Liver (tissue), 9 donors: ENCODE data around the gene MSMB. TPM values are rescaled to one million over a fixed set of nuclear protein-coding genes. Genes with fewer than 3 reads are reported as not detected.

Experiments used
- DNase-seq: peaks from one replicate; pipeline ENCODE4 v3.0.0-alpha.2; 2017; ENCODE audit warnings: low spot score
- H3K27ac ChIP-seq, 2 donors: one replicate each; pipeline ENCODE4 v1.7.0; 2013; ENCODE audit warnings: inconsistent platforms in 2 of 2, low read length in 2 of 2, control low read depth in 1 of 2, low read depth in 1 of 2, mild to moderate bottlenecking in 1 of 2
- H3K27me3 ChIP-seq, 4 donors: one replicate each; pipeline versions ENCODE4 v1.6.1 to v1.7.0; 2013; ENCODE audit warnings: low read length in 3 of 4, inconsistent platforms in 1 of 4, mild to moderate bottlenecking in 1 of 4, moderate library complexity in 1 of 4; ENCODE audit not compliant: control insufficient read depth in 4 of 4, insufficient read depth in 4 of 4
- H3K36me3 ChIP-seq, 4 donors: one replicate each; pipeline versions ENCODE4 v1.6.1 to v1.7.0; 2013; ENCODE audit warnings: low read length in 3 of 4, mild to moderate bottlenecking in 3 of 4, low read depth in 1 of 4, moderate library complexity in 1 of 4; ENCODE audit not compliant: control insufficient read depth in 4 of 4, insufficient read depth in 3 of 4
- H3K4me1 ChIP-seq, 4 donors: one replicate each; pipeline versions ENCODE4 v1.6.1 to v1.7.0; 2013; ENCODE audit warnings: low read length in 3 of 4, mild to moderate bottlenecking in 3 of 4, moderate library complexity in 1 of 4; ENCODE audit not compliant: control insufficient read depth in 4 of 4, insufficient read depth in 4 of 4
- H3K4me3 ChIP-seq, 3 donors: one replicate each; pipeline versions ENCODE4 v1.6.1 to v1.7.0; 2013; ENCODE audit warnings: low read length in 3 of 3, control low read depth in 1 of 3, low read depth in 1 of 3, mild to moderate bottlenecking in 1 of 3
- H3K9ac ChIP-seq, 2 donors: one replicate each; pipeline ENCODE4 v1.7.0; 2013; ENCODE audit warnings: low read length in 2 of 2, mild to moderate bottlenecking in 2 of 2, moderate library complexity in 2 of 2, control low read depth in 1 of 2, low read depth in 1 of 2
- H3K9me3 ChIP-seq, 4 donors: one replicate each; pipeline versions ENCODE4 v1.6.1 to v1.7.0; 2013; ENCODE audit warnings: low read length in 3 of 4; ENCODE audit not compliant: control insufficient read depth in 4 of 4
- ATF3 ChIP-seq: IDR thresholded peaks from 2 replicates; pipeline ENCODE4 v1.6.1; 2016; ENCODE audit warnings: antibody characterized with exemption
- CTCF ChIP-seq: fragments of 150-350 bp; IDR thresholded peaks from 2 replicates; pipeline ENCODE4 v1.5.1; 2017; ENCODE audit warnings: improper control_type of control experiment, low read depth, low read length; ENCODE audit not compliant: missing input control
- EGR1 ChIP-seq, 2 donors: IDR thresholded peaks; 2 replicates each; pipeline ENCODE4 v1.6.1; 2016 to 2018; ENCODE audit warnings: antibody characterized with exemption in 2 of 2, low read depth in 2 of 2
- FOXA2 ChIP-seq: IDR thresholded peaks from 2 replicates; pipeline ENCODE4 v1.6.1; 2016; ENCODE audit warnings: antibody characterized with exemption
- GABPA ChIP-seq, 2 donors: IDR thresholded peaks in 1 of 2; conservative IDR thresholded peaks in 1 of 2; 2 replicates each; pipeline ENCODE4 v1.6.1; 2016; ENCODE audit warnings: antibody characterized with exemption in 2 of 2, mild to moderate bottlenecking in 1 of 2, moderate library complexity in 1 of 2
- HNF4A ChIP-seq, 2 donors: conservative IDR thresholded peaks; 2 replicates each; pipeline ENCODE4 v1.6.1; 2016; ENCODE audit warnings: antibody characterized with exemption in 2 of 2, mild to moderate bottlenecking in 2 of 2
- HNF4G ChIP-seq: IDR thresholded peaks from 2 replicates; pipeline ENCODE4 v1.6.1; 2016; ENCODE audit warnings: antibody characterized with exemption
- JUND ChIP-seq, 2 donors: IDR thresholded peaks; 2 replicates each; pipeline ENCODE4 v1.6.1; 2016; ENCODE audit warnings: antibody characterized with exemption in 2 of 2
- NR2F2 ChIP-seq: IDR thresholded peaks from 2 replicates; pipeline ENCODE4 v1.6.1; 2016; ENCODE audit warnings: antibody characterized with exemption
- RAD21 ChIP-seq, 2 donors: IDR thresholded peaks; 2 replicates each; pipeline ENCODE4 v1.6.1; 2016; ENCODE audit warnings: antibody characterized with exemption in 2 of 2, mild to moderate bottlenecking in 2 of 2
- RXRA ChIP-seq, 2 donors: IDR thresholded peaks; 2 replicates each; pipeline ENCODE4 v1.6.1; 2017 to 2018; ENCODE audit warnings: antibody characterized with exemption in 2 of 2, mild to moderate bottlenecking in 1 of 2
- SP1 ChIP-seq: IDR thresholded peaks from 2 replicates; pipeline ENCODE4 v1.6.1; 2018; ENCODE audit warnings: antibody characterized with exemption, mild to moderate bottlenecking
- TAF1 ChIP-seq: conservative IDR thresholded peaks from 2 replicates; pipeline ENCODE4 v1.6.1; 2016; ENCODE audit warnings: antibody characterized with exemption, mild to moderate bottlenecking
- YY1 ChIP-seq: IDR thresholded peaks from 2 replicates; pipeline ENCODE4 v1.6.1; 2016; ENCODE audit warnings: antibody characterized with exemption, mild to moderate bottlenecking
- WGBS: extraction: QIAGEN DNeasy Blood & Tissue Kit; methylation state at CpG from one replicate; pipeline ENCODE4 v1.1.7; 2013; 5-methylcytosine and 5-hydroxymethylcytosine counted together
- polyA plus RNA-seq, 2 donors: library from polyadenylated mRNA; stranded (reverse) in 1 of 2; unstranded in 1 of 2; fragments of 200-250 nt in 1 of 2; fragments of >200 nt in 1 of 2; fragmentation: Nextera tagmentation in 1 of 2; extraction: Ambion mirVana in 1 of 2; gene quantifications; one replicate each; pipeline versions ENCODE4 v1.2.1 to v1.2.3, GENCODE V29; 2013 to 2015
- total RNA-seq, 2 donors: library from RNA; depleted of rRNA; stranded (reverse); fragments of >200 nt; gene quantifications; one replicate each; pipeline ENCODE4 v1.2.3, GENCODE V29; 2014
- TF ChIP-seq, protein P1 (sequence below): IDR thresholded peaks from 2 replicates; pipeline ENCODE4 v1.6.1; 2016; ENCODE audit warnings: antibody characterized with exemption
- donor health status: healthy.
- donor health status: healthy.
- donor health status: healthy.
- donor health status: healthy.
- donor health status: healthy.

Gene MSMB
- total and polyA plus RNA-seq, 4 donors, result not detected

GRCh38 chr10:46079831-46080585 lies 33.9 kb upstream of the MSMB start:
- no peak for TF ChIP-seq CTCF
- TF ChIP-seq TAF1, result no peak
- Histone ChIP-seq H3K4me1 (no peaks in the 10 kb centered on the region), H3K9ac (no peak overlapping the region), H3K27me3 (no peaks in the 10 kb centered on the region), H3K27ac (no peak overlapping the region), H3K36me3 (no peaks in the 10 kb centered on the region), H3K4me3 (no peak overlapping the region), H3K9me3 (no peaks in the 10 kb centered on the region)
- WGBS, result 74% methylated on average over 4 of the region's 4 CpGs
- no peak for DNase-seq

GRCh38 chr10:46077731-46078413 lies 31.8 kb upstream of the MSMB start:
- no peak overlapping the region for H3K9ac ChIP-seq
- no peak overlapping the region for H3K4me3 ChIP-seq
- TF ChIP-seq FOXA2 (no peak), HNF4G (no peak), RXRA (IDR thresholded peaks at IDR 0.05) (no peak), SP1 (no peak), JUND (IDR thresholded peaks at IDR 0.05) (no peak)
- H3K36me3 ChIP-seq, result no peaks in the 10 kb centered on the region
- WGBS, result 90% methylated on average over 5 of the region's 5 CpGs
- H3K9me3 ChIP-seq, result no peaks in the 10 kb centered on the region
- no peaks in the 10 kb centered on the region for H3K4me1 ChIP-seq
- H3K27ac ChIP-seq, result no peak overlapping the region
- H3K27me3 ChIP-seq, result no peaks in the 10 kb centered on the region
- DNase-seq, result no peak

DNA sequence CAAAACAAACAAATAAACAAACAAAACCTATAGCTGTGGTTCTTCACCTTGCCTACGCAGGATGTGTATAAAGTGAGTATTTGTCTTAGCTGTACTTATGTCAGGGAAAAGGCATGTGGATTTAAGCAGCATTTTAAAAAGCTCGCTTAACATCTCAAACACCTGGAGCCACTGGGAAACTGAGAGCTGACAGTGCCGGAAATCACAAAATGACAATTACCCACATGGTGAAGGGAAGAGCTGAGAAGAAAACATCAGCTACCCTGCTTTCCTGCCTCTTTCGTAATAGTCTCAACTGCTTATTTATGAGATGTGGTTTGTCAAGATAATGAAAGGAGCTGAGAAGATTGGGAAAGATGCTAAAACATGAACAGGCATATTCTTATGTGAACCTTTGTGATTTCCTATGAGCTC lies 31.1 kb upstream of the MSMB start:
- WGBS, result 79% methylated on average over 4 of the region's 4 CpGs
- Histone ChIP-seq H3K4me3 (no peak overlapping the region), H3K9ac (no peak overlapping the region), H3K27me3 (no peaks in the 10 kb centered on the region), H3K4me1 (no peaks in the 10 kb centered on the region), H3K9me3 (no peaks in the 10 kb centered on the region), H3K27ac (no peak overlapping the region), H3K36me3 (no peaks in the 10 kb centered on the region)
- TF ChIP-seq EGR1 (IDR thresholded peaks at IDR 0.05; ENCODE audit: low read depth in 2 of 2) (no peak), YY1 (no peak), RAD21 (IDR thresholded peaks at IDR 0.05) (no peak)
- no peak for DNase-seq

DNA sequence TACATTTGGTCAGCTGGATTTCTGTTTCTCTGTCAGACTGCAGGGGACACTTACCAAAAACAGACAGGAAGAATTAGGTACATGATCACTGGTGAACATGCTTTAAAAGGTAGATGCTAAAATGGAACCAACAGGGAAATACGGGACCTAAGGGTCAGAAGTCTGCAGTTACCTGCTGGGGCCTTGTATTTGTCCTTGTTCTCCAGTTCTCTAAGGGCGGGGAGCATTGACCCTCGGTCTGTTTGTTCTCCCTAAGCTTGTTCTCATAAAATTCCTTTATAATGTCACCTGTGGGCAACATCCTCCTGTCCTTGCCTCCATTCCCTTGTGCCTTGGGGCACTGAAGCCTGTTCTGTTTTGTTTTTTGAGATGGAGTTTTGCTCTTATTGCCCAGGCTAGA lies 29.8 kb upstream of the MSMB start:
- no peak overlapping the region for H3K4me3 ChIP-seq
- TF ChIP-seq EGR1 (IDR thresholded peaks at IDR 0.05; ENCODE audit: low read depth in 2 of 2) (no peak), RAD21 (IDR thresholded peaks at IDR 0.05) (no peak), HNF4A (conservative IDR thresholded peaks at IDR 0.05) (no peak), NR2F2 (no peak), ATF3 (no peak), GABPA (IDR thresholded peaks at IDR 0.05 in 1 of 2, conservative IDR thresholded peaks at IDR 0.05 in 1 of 2) (no peak)
- TF ChIP-seq, protein P1, sequence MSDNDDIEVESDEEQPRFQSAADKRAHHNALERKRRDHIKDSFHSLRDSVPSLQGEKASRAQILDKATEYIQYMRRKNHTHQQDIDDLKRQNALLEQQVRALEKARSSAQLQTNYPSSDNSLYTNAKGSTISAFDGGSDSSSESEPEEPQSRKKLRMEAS, result no peak
- no peaks in the 10 kb centered on the region for H3K27me3 ChIP-seq
- WGBS, result 85% methylated on average over 3 of the region's 3 CpGs
- H3K36me3 ChIP-seq, result no peaks in the 10 kb centered on the region
- no peak overlapping the region for H3K27ac ChIP-seq
- H3K9ac ChIP-seq, result no peak overlapping the region
- H3K4me1 ChIP-seq, result no peaks in the 10 kb centered on the region
- DNase-seq, result no peak
- H3K9me3 ChIP-seq, result no peaks in the 10 kb centered on the region
